Endothelial cell of umbilical vein (primary cell): ENCODE data around the gene NAA20. TPM values are rescaled to one million over a fixed set of nuclear protein-coding genes. Genes with fewer than 3 reads are reported as not detected.

Source experiments
- Bru-seq: library from RNA; stranded (reverse); fragments of 400-500 nt; gene quantifications from one replicate; lab custom pipeline; 2021; lab: Mats Ljungman, UMichigan
- BruChase-seq, 2 experiments: library from RNA; stranded (reverse); fragments of 400-500 nt; gene quantifications; one replicate each; lab custom pipeline; 2021; lab: Mats Ljungman, UMichigan
- BruUV-seq: library from RNA; stranded (reverse); fragments of 400-500 nt; replicated peaks from 2 replicates; lab custom pipeline; 2021; lab: Mats Ljungman, UMichigan
- CTCF ChIA-PET: fragments of 300-600, 350-600 bp; sonication (Branson Sonifier 250); formaldehyde crosslinking; loops from one replicate; lab custom pipeline; 2021; ENCODE audit warnings: antibody characterized with exemption, inconsistent platforms; lab: Charles Lee
- POLR2A ChIA-PET: fragments of 300-600, 350-600 bp; sonication (Branson Sonifier 250); formaldehyde crosslinking; loops from one replicate; lab custom pipeline; 2021; ENCODE audit warnings: antibody characterized with exemption, inconsistent platforms; lab: Charles Lee
- DNase-seq: peaks from one replicate; pipeline ENCODE4 v3.0.0-alpha.2; 2011; ENCODE audit warnings: low read depth, low spot score
- FAIRE-seq: peaks from 2 replicates; lab custom pipeline; 2011; peaks lifted over from hg19 to GRCh38; lab: Jason Lieb, UNC
- H2AFZ ChIP-seq: 2 replicates; pipeline ENCODE4 v1.6.0; 2012; ENCODE audit warnings: low read depth, low read length, control low read depth, inconsistent platforms
- H3K27ac ChIP-seq: 2 replicates; pipeline ENCODE4 v1.5.1; 2011; ENCODE audit warnings: low read depth, mild to moderate bottlenecking, control low read depth, low read length, moderate library complexity; ENCODE audit not compliant: insufficient read depth
- H3K27me3 ChIP-seq, 2 experiments: 2 replicates each; pipeline versions ENCODE4 v1.6.0 to v1.6.1; 2011; ENCODE audit warnings: low read length in 2 of 2, mixed read lengths in 1 of 2; ENCODE audit not compliant: control insufficient read depth in 2 of 2, insufficient read depth in 2 of 2
- H3K36me3 ChIP-seq, 2 experiments: 2 replicates in 1 of 2; 3 replicates in 1 of 2; pipeline ENCODE4 v1.5.1; 2011; ENCODE audit warnings: low read length in 2 of 2, mild to moderate bottlenecking in 1 of 2, moderate library complexity in 1 of 2; ENCODE audit not compliant: control insufficient read depth in 2 of 2, insufficient read depth in 2 of 2; ENCODE audit errors: extremely low read depth in 1 of 2
- H3K4me1 ChIP-seq: 3 replicates; pipeline ENCODE4 v1.5.1; 2011; ENCODE audit warnings: mild to moderate bottlenecking, low read length; ENCODE audit not compliant: control insufficient read depth, insufficient read depth; ENCODE audit errors: extremely low read depth
- H3K4me2 ChIP-seq: 2 replicates; pipeline ENCODE4 v1.6.1; 2011; ENCODE audit warnings: low read length, control low read depth, mixed read lengths; ENCODE audit not compliant: insufficient read depth
- H3K4me3 ChIP-seq, 3 experiments: fragments of 200-600 bp in 1 of 3; sonication (generic), shearing (Covaris generic) in 1 of 3; replicated peaks in 1 of 3; 2 replicates each; pipeline ENCODE4 v1.5.1; 2011 to 2016; ENCODE audit warnings: control low read depth in 3 of 3, low read length in 3 of 3, mild to moderate bottlenecking in 2 of 3, inconsistent platforms in 1 of 3, low read depth in 1 of 3, moderate library complexity in 1 of 3; ENCODE audit not compliant: insufficient read depth in 1 of 3
- H3K79me2 ChIP-seq: 2 replicates; pipeline ENCODE4 v1.6.0; 2012; ENCODE audit warnings: low read length, inconsistent platforms; ENCODE audit not compliant: control insufficient read depth, insufficient read depth
- H3K9ac ChIP-seq: replicated peaks from 2 replicates; pipeline ENCODE3; 2011; ENCODE audit warnings: low read length, control low read depth; ENCODE audit not compliant: insufficient read depth; ENCODE audit errors: extremely low read depth
- H3K9me1 ChIP-seq: replicated peaks from 3 replicates; pipeline ENCODE4 v1.6.0; 2011; ENCODE audit warnings: mild to moderate bottlenecking, low read length; ENCODE audit not compliant: control insufficient read depth, insufficient read depth; ENCODE audit errors: extremely low read depth
- H3K9me3 ChIP-seq: replicated peaks from 2 replicates; pipeline ENCODE4 v1.5.1; 2012; ENCODE audit warnings: low read length, inconsistent platforms; ENCODE audit not compliant: control insufficient read depth, insufficient read depth
- H4K20me1 ChIP-seq: replicated peaks from 2 replicates; pipeline ENCODE3; 2011; ENCODE audit warnings: mild to moderate bottlenecking, low read length; ENCODE audit not compliant: control insufficient read depth, insufficient read depth; ENCODE audit errors: extremely low read depth
- CTCF ChIP-seq, 2 donors: IDR thresholded peaks; 1 replicate in 1 of 2; 2 replicates in 1 of 2; pipeline ENCODE4 v1.5.1; 2011; ENCODE audit warnings: low read length in 2 of 2, mild to moderate bottlenecking in 2 of 2, moderate library complexity in 2 of 2, control low read depth in 1 of 2, inconsistent platforms in 1 of 2, low read depth in 1 of 2; ENCODE audit not compliant: insufficient read depth in 1 of 2; ENCODE audit errors: extremely low read depth in 1 of 2
- EZH2 ChIP-seq: IDR thresholded peaks from 2 replicates; pipeline ENCODE4 v1.6.1; 2012; ENCODE audit warnings: borderline replicate concordance, low read depth, mild to moderate bottlenecking, moderate library complexity, low read length, inconsistent platforms; ENCODE audit not compliant: severe bottlenecking
- FOS ChIP-seq: IDR thresholded peaks from 2 replicates; pipeline ENCODE4 v1.6.1; 2011; ENCODE audit warnings: mild to moderate bottlenecking, low read length, moderate library complexity, borderline replicate concordance; ENCODE audit not compliant: insufficient read depth
- GATA2 ChIP-seq: IDR thresholded peaks from 2 replicates; pipeline ENCODE4 v1.7.0; 2011; ENCODE audit warnings: low read depth, mild to moderate bottlenecking, moderate library complexity, mixed read lengths, low read length; ENCODE audit not compliant: insufficient read length, insufficient read depth
- JUN ChIP-seq: IDR thresholded peaks from 2 replicates; pipeline ENCODE4 v1.6.1; 2011; ENCODE audit warnings: borderline replicate concordance, low read depth; ENCODE audit not compliant: insufficient read length, insufficient read depth
- MYC ChIP-seq: IDR thresholded peaks from one replicate; pipeline ENCODE4 v1.6.1; 2011; ENCODE audit warnings: mild to moderate bottlenecking, low read depth, low read length
- POLR2A ChIP-seq: IDR thresholded peaks from 2 replicates; pipeline ENCODE4 v1.6.1; 2012; ENCODE audit warnings: low read depth, mild to moderate bottlenecking, control low read depth, low read length
- POLR2AphosphoS5 ChIP-seq: IDR thresholded peaks from 2 replicates; pipeline ENCODE4 v1.6.1; 2012; ENCODE audit warnings: low read depth, mild to moderate bottlenecking, control low read depth, low read length, moderate library complexity; ENCODE audit not compliant: insufficient read depth
- dilution Hi-C: fragments of 300-500 bp; cut with MboI; formaldehyde crosslinking; loops from one replicate; pipeline ENCODE4 v1.15.0; 2019; ENCODE audit warnings: low sequenced_read_pairs; ENCODE audit not compliant: extremely low pct_ligation_motif_present
- intact Hi-C: fragments of 100-400 bp; cut with micrococcal nuclease; formaldehyde crosslinking; loops from one replicate; pipeline ENCODE4 v1.10.0; 2022
- long read RNA-seq: library from polyadenylated mRNA; stranded (forward); transcript quantifications from one replicate; pipeline ENCODE4 v2.0.0, GENCODE V29; 2021
- polyA minus RNA-seq, 3 experiments: library from RNA; depleted of rRNA, polyadenylated mRNA; stranded (reverse); fragments of >200 nt; gene quantifications; 1 replicate in 1 of 3; 2 replicates in 2 of 3; pipeline ENCODE4 v1.2.3, GENCODE V29; 2011
- polyA plus RNA-seq, 4 experiments: library from polyadenylated mRNA; depleted of rRNA in 3 of 4; stranded (reverse) in 3 of 4; unstranded in 1 of 4; fragments of >200 nt; gene quantifications; 2 replicates each; pipeline versions ENCODE4 v1.2.1 to v1.2.3, GENCODE V29; 2011 to 2012; ENCODE audit warnings: missing spikeins in 1 of 4
- total RNA-seq: library from RNA; stranded (reverse); gene quantifications from 2 replicates; pipeline ENCODE4 v1.2.3, GENCODE V29; 2021
- TF ChIP-seq, protein P1 (sequence below): IDR thresholded peaks from 2 replicates; pipeline ENCODE4 v1.6.1; 2011; ENCODE audit not compliant: insufficient read depth, insufficient read length

The NAA20 gene
- 73.4 and 77.3 TPM in 2 replicates for total RNA-seq
- 41.8 and 48.6 TPM in 2 replicates for polyA plus RNA-seq
- polyA plus RNA-seq (2011; cell fraction: cytosol; rRNA removed), result 60.3 and 60.5 TPM in 2 replicates
- 24.9 and 32.6 TPM in 2 replicates for polyA plus RNA-seq (2011; cell fraction: nucleus; rRNA removed)
- polyA plus RNA-seq (2012), result 78.1 and 122 TPM in 2 replicates
- polyA minus RNA-seq, result 26.9 and 38.6 TPM in 2 replicates
- polyA minus RNA-seq (2011; cell fraction: cytosol; rRNA and poly(A)+ RNA removed), result 16.4 TPM
- polyA minus RNA-seq (2011; cell fraction: nucleus; rRNA and poly(A)+ RNA removed), result 24.4 and 25.2 TPM in 2 replicates
- Bru-seq, nascent RNA, result percentile 87 among the genes with signal in this experiment
- percentile 93 among the genes with signal in this experiment for BruChase-seq, experiment 1, labeled RNA remaining after a 6-hour chase
- BruChase-seq, experiment 2, labeled RNA remaining after a 2-hour chase, result percentile 88 among the genes with signal in this experiment
- long read RNA-seq, transcript NAA20-201 (5 exons, 920 nt), result minor isoform, 6 of 320 reads
- long read RNA-seq, transcript NAA20-202 (6 exons, 1,260 nt), result major isoform, 287 of 320 reads
- long read RNA-seq, partial matches to known transcripts, result 3 of 320 reads
- long read RNA-seq, other reads (novel, unspliced or antisense), result 23 of 320 reads

- Histone ChIP-seq H3K9me3 (no peaks in the 10 kb centered on the region), H3K36me3 (no peaks in the 10 kb centered on the region), H2AFZ (peak within 1 kb of the TSS; percentile 94), H3K9ac (peak within 1 kb of the TSS; percentile 81), H3K4me3 (peak within 1 kb of the TSS; percentile 55 to 60 (median 57)), H3K27me3 (no peaks in the 10 kb centered on the region), H3K79me2 (peaks cover 49% of the 10 kb centered on the region), H3K27ac (peak within 1 kb of the TSS; percentile 60), H4K20me1 (peaks cover 2% of the 10 kb centered on the region), H3K4me1 (peaks cover 13% of the 10 kb centered on the region), H3K9me1 (no peaks in the 10 kb centered on the region), H3K4me2 (peak within 1 kb of the TSS; percentile 66)
- dilution Hi-C loops (no loop called here), intact Hi-C loops (loop anchor here (1.0 kb wide), 3 partner anchors 21 to 231 kb away; partner anchors contain the start of genes CFAP61 and CRNKL1)
- DNase-seq (peak; percentile 92), FAIRE-seq (peak; percentile 87)
- POLR2A ChIA-PET, result interaction anchor here (0.6 to 1.2 kb wide), 3 partner anchors 35 to 189 kb away, joined by 3 read pairs; partner anchors contain the start of genes CFAP61 and CRNKL1
- CTCF ChIA-PET, result interaction anchor here (1.0 to 1.9 kb wide), 15 partner anchors 10 to 388 kb away, joined by 3 to 8 read pairs (median 4); partner anchors contain the start of genes CFAP61 and CRNKL1
- no TSS peak for BruUV-seq
- TF ChIP-seq CTCF (IDR thresholded peaks at IDR 0.05; ENCODE audit: extremely low read depth in 1 of 2, insufficient read depth in 1 of 2, low read depth in 1 of 2, low read length in 2 of 2), result peak; percentile 47 to 87
- TF ChIP-seq FOS, result no peak
- no peak for TF ChIP-seq MYC
- TF ChIP-seq, protein P1, sequence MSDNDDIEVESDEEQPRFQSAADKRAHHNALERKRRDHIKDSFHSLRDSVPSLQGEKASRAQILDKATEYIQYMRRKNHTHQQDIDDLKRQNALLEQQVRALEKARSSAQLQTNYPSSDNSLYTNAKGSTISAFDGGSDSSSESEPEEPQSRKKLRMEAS, result peak; percentile 55
- TF ChIP-seq POLR2AphosphoS5, result peak; percentile 61
- TF ChIP-seq GATA2, result no peak
- no peak for TF ChIP-seq POLR2A
- TF ChIP-seq EZH2, result no peak
- TF ChIP-seq JUN, result no peak
Observed at GRCh38 chr20:20017001-20017843, at the start of gene NAA20. NAA20 (plus strand) TSS chr20:20017362; CDS start chr20:20017397, 35 bp downstream.
